GM23338 (cell line): ENCODE data around the gene ANO7. TPM values are rescaled to one million over a fixed set of nuclear protein-coding genes. Genes with fewer than 3 reads are reported as not detected.

Experiments used
- ATAC-seq: fragments of 200-7000 bp; cut with Tn5 transposase; 3 replicates; pipeline ENCODE4 v1.9.1; 2020
- DNase-seq: peaks from one replicate; pipeline ENCODE4 v3.0.0-alpha.2; 2015; ENCODE audit warnings: low spot score
- H2AFZ ChIP-seq: fragments of 200-600 bp; sonication (generic); 2 replicates; pipeline ENCODE4 v1.8.0; 2016; ENCODE audit warnings: antibody characterized with exemption, mild to moderate bottlenecking, moderate library complexity
- H3F3A ChIP-seq: fragments of 200-600 bp; sonication (generic); replicated peaks from 2 replicates; pipeline ENCODE4 v1.8.0; 2017; ENCODE audit warnings: antibody characterized with exemption, mixed run types, low read depth
- H3K27ac ChIP-seq: fragments of 200-600 bp; sonication (generic); 2 replicates; pipeline ENCODE4 v1.6.1; 2016; ENCODE audit warnings: low read depth
- H3K27me3 ChIP-seq: fragments of 200-600 bp; sonication (generic); 2 replicates; pipeline ENCODE4 v1.8.0; 2016; ENCODE audit warnings: mild to moderate bottlenecking, mixed run types, moderate library complexity; ENCODE audit not compliant: insufficient read depth
- H3K36me3 ChIP-seq: fragments of 200-600 bp; sonication (generic); 2 replicates; pipeline ENCODE4 v1.8.0; 2016; ENCODE audit warnings: mild to moderate bottlenecking; ENCODE audit not compliant: insufficient read depth
- H3K4me1 ChIP-seq: fragments of 200-600 bp; sonication (generic); 2 replicates; pipeline ENCODE4 v1.8.0; 2016; ENCODE audit warnings: mild to moderate bottlenecking, moderate library complexity; ENCODE audit not compliant: insufficient read depth
- H3K4me2 ChIP-seq: fragments of 200-600 bp; sonication (generic); 2 replicates; pipeline ENCODE4 v1.7.1; 2017; ENCODE audit warnings: mixed run types
- H3K4me3 ChIP-seq: fragments of 200-600 bp; sonication (generic); 2 replicates; pipeline ENCODE4 v1.6.1; 2016; ENCODE audit warnings: mixed run types
- H3K79me2 ChIP-seq: fragments of 200-600 bp; sonication (generic); replicated peaks from 2 replicates; pipeline ENCODE4 v1.8.0; 2017; ENCODE audit warnings: mild to moderate bottlenecking; ENCODE audit not compliant: insufficient read depth
- H3K9me2 ChIP-seq: fragments of 200-600 bp; sonication (generic); 2 replicates; pipeline ENCODE4 v1.8.0; 2017; ENCODE audit not compliant: insufficient read depth
- H4K20me1 ChIP-seq: fragments of 200-600 bp; sonication (generic); replicated peaks from 2 replicates; pipeline ENCODE4 v1.8.0; 2017; ENCODE audit warnings: mild to moderate bottlenecking; ENCODE audit not compliant: insufficient read depth
- H3K27ac Mint-ChIP-seq: 2 replicates; pipeline ENCODE4 v1.8.0; 2020; ENCODE audit warnings: inconsistent platforms, mild to moderate bottlenecking, moderate library complexity, mixed read lengths
- H3K27me3 Mint-ChIP-seq: 3 replicates; pipeline ENCODE4 v1.8.0; 2022; ENCODE audit warnings: low read depth, mild to moderate bottlenecking, moderate library complexity, mixed read lengths, inconsistent platforms; ENCODE audit not compliant: insufficient read depth, poor library complexity
- H3K36me3 Mint-ChIP-seq: 3 replicates; pipeline ENCODE4 v1.8.0; 2021; ENCODE audit warnings: low read depth, mild to moderate bottlenecking, inconsistent platforms, moderate library complexity, mixed read lengths
- H3K4me1 Mint-ChIP-seq: 3 replicates; pipeline ENCODE4 v1.8.0; 2020; ENCODE audit warnings: mild to moderate bottlenecking, inconsistent platforms, mixed read lengths
- H3K4me3 Mint-ChIP-seq: 3 replicates; pipeline ENCODE4 v1.8.0; 2021; ENCODE audit warnings: moderate library complexity, mild to moderate bottlenecking, inconsistent platforms, mixed read lengths
- H3K9me3 Mint-ChIP-seq: 3 replicates; pipeline ENCODE4 v1.8.0; 2020; ENCODE audit warnings: moderate library complexity, mild to moderate bottlenecking, inconsistent platforms, mixed read lengths
- CREB1 ChIP-seq: fragments of 250-450 bp; sonication (Bioruptor Pico); IDR thresholded peaks from 2 replicates; pipeline ENCODE4 v1.5.0; 2020; ENCODE audit warnings: low read depth, mild to moderate bottlenecking, moderate library complexity
- EZH2 ChIP-seq: fragments of 200-600 bp; sonication (generic); IDR thresholded peaks from one replicate; pipeline ENCODE4 v1.8.0; 2017; ENCODE audit warnings: antibody characterized with exemption, mild to moderate bottlenecking, low read depth; ENCODE audit not compliant: unreplicated experiment
- EZH2phosphoT487 ChIP-seq: fragments of 200-600 bp; sonication (generic); IDR thresholded peaks from one replicate; pipeline ENCODE4 v1.8.1; 2018; ENCODE audit warnings: antibody characterized with exemption; ENCODE audit not compliant: unreplicated experiment
- JUNB ChIP-seq: IDR thresholded peaks from one replicate; pipeline ENCODE4 v1.6.1; 2016; ENCODE audit warnings: antibody characterized with exemption; ENCODE audit not compliant: unreplicated experiment
- NANOG ChIP-seq: IDR thresholded peaks from 2 replicates; pipeline ENCODE4 v1.6.1; 2016; ENCODE audit warnings: antibody characterized with exemption, borderline replicate concordance
- POLR2AphosphoS5 ChIP-seq: IDR thresholded peaks from 2 replicates; pipeline ENCODE4 v1.6.1; 2016; ENCODE audit warnings: antibody characterized with exemption, low read depth
- STAT1 ChIP-seq: IDR thresholded peaks from one replicate; pipeline ENCODE4 v1.6.1; 2016; ENCODE audit warnings: antibody characterized with exemption; ENCODE audit not compliant: unreplicated experiment
- ZNF114 ChIP-seq: fragments of 250-450 bp; sonication (Bioruptor Pico); IDR thresholded peaks from 2 replicates; pipeline ENCODE4 v1.5.0; 2020; ENCODE audit warnings: mild to moderate bottlenecking, moderate library complexity
- ZNF331 ChIP-seq: fragments of 250-450 bp; sonication (Bioruptor Pico); IDR thresholded peaks from 2 replicates; pipeline ENCODE4 v1.5.0; 2020; ENCODE audit warnings: low read depth, mild to moderate bottlenecking, moderate library complexity
- polyA plus RNA-seq: library from polyadenylated mRNA; unstranded; fragments of >200 nt; fragmentation: Nextera tagmentation; extraction: Ambion mirVana; gene quantifications from 2 replicates; pipeline ENCODE4 v1.2.1, GENCODE V29; 2016
- total RNA-seq: library from RNA; depleted of rRNA; stranded (reverse); fragments of >200 nt; shearing (Covaris generic); gene quantifications from 2 replicates; pipeline ENCODE4 v1.2.3, GENCODE V29; 2014
- TF ChIP-seq, protein P1 (sequence below): fragments of 250-450 bp; sonication (Bioruptor Pico); IDR thresholded peaks from 2 replicates; pipeline ENCODE4 v1.5.0; 2020; ENCODE audit warnings: mild to moderate bottlenecking, moderate library complexity
- TF ChIP-seq, protein P2 (sequence below), 2 experiments: fragments of 200-600 bp in 1 of 2; sonication (generic) in 1 of 2; conservative IDR thresholded peaks; 2 replicates each; pipeline versions ENCODE4 v1.5.1 to v1.6.1; 2016 to 2017; ENCODE audit warnings: antibody characterized with exemption in 2 of 2, low read depth in 2 of 2, mild to moderate bottlenecking in 2 of 2, moderate library complexity in 1 of 2
- TF ChIP-seq, protein P3 (sequence below): IDR thresholded peaks from 2 replicates; pipeline ENCODE4 v1.6.1; 2016; ENCODE audit warnings: antibody characterized with exemption
- TF ChIP-seq, protein P4 (sequence below): IDR thresholded peaks from one replicate; pipeline ENCODE4 v1.6.1; 2018; ENCODE audit warnings: antibody characterized with exemption; ENCODE audit not compliant: unreplicated experiment

Gene ANO7
- total and polyA plus RNA-seq, 2 experiments from 2014 or later = 3.6 to 5.1 TPM

DNA sequence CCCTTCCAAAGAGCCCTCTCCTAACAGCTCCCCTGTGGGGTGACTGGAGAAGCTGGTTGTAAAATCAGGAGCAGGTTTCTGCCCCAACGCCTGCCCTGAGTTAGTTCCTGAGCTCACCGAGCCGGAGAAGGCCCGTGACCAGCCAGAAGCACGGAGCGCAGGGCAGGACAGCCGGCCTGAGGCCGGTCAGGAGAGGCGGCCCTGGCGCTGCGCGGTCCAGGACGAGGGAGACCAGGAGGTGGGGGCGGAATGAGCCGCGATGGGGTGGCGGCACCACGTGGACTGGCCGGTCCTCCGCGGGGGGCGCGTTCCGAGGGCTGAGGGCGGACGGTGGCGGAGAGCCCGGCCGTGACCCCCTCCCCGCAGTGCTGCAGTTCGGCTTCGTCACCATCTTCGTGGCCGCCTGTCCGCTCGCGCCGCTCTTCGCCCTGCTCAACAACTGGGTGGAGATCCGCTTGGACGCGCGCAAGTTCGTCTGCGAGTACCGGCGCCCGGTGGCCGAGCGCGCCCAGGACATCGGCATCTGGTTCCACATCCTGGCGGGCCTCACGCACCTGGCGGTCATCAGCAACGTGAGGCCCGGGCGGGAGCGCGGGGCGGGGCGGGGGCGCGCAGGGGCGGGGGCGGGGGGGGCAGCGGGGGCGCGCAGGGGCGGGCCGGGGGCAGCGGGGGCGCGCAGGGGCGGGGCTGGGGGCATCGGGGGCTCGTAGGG is 29.0 kb downstream of the ANO7 start:
- Mint-ChIP-seq H3K4me1 (peaks cover 24% of the 10 kb centered on the region), H3K4me3 (peak overlapping the region; percentile 81), H3K27me3 (peaks cover 20% of the 10 kb centered on the region), H3K27ac (peak overlapping the region; percentile 94), H3K36me3 (no peaks in the 10 kb centered on the region; the same call in 2 of the 3 replicates), H3K9me3 (no peaks in the 10 kb centered on the region)
- H3F3A ChIP-seq = peaks cover 5% of the 10 kb centered on the region; the same call in 1 of the 2 replicates
- peak; percentile 85 for DNase-seq
- peak overlapping the region; percentile 64 for H3K4me3 ChIP-seq
- peak overlapping the region; percentile 92 for H3K4me2 ChIP-seq
- ATAC-seq = peak; percentile 67
- H3K79me2 ChIP-seq = peaks cover 23% of the 10 kb centered on the region
- peaks cover 1% of the 10 kb centered on the region; the same call in 1 of the 2 replicates for H4K20me1 ChIP-seq
- peak overlapping the region; percentile 85; the same call in 1 of the 2 replicates for H3K27ac ChIP-seq
- H2AFZ ChIP-seq = peak overlapping the region; percentile 84
- H3K27me3 ChIP-seq = no peaks in the 10 kb centered on the region
- H3K36me3 ChIP-seq = no peaks in the 10 kb centered on the region
- no peaks in the 10 kb centered on the region for H3K9me2 ChIP-seq
- peaks cover 19% of the 10 kb centered on the region for H3K4me1 ChIP-seq
- TF ChIP-seq CREB1 = no peak
- TF ChIP-seq, protein P1, sequence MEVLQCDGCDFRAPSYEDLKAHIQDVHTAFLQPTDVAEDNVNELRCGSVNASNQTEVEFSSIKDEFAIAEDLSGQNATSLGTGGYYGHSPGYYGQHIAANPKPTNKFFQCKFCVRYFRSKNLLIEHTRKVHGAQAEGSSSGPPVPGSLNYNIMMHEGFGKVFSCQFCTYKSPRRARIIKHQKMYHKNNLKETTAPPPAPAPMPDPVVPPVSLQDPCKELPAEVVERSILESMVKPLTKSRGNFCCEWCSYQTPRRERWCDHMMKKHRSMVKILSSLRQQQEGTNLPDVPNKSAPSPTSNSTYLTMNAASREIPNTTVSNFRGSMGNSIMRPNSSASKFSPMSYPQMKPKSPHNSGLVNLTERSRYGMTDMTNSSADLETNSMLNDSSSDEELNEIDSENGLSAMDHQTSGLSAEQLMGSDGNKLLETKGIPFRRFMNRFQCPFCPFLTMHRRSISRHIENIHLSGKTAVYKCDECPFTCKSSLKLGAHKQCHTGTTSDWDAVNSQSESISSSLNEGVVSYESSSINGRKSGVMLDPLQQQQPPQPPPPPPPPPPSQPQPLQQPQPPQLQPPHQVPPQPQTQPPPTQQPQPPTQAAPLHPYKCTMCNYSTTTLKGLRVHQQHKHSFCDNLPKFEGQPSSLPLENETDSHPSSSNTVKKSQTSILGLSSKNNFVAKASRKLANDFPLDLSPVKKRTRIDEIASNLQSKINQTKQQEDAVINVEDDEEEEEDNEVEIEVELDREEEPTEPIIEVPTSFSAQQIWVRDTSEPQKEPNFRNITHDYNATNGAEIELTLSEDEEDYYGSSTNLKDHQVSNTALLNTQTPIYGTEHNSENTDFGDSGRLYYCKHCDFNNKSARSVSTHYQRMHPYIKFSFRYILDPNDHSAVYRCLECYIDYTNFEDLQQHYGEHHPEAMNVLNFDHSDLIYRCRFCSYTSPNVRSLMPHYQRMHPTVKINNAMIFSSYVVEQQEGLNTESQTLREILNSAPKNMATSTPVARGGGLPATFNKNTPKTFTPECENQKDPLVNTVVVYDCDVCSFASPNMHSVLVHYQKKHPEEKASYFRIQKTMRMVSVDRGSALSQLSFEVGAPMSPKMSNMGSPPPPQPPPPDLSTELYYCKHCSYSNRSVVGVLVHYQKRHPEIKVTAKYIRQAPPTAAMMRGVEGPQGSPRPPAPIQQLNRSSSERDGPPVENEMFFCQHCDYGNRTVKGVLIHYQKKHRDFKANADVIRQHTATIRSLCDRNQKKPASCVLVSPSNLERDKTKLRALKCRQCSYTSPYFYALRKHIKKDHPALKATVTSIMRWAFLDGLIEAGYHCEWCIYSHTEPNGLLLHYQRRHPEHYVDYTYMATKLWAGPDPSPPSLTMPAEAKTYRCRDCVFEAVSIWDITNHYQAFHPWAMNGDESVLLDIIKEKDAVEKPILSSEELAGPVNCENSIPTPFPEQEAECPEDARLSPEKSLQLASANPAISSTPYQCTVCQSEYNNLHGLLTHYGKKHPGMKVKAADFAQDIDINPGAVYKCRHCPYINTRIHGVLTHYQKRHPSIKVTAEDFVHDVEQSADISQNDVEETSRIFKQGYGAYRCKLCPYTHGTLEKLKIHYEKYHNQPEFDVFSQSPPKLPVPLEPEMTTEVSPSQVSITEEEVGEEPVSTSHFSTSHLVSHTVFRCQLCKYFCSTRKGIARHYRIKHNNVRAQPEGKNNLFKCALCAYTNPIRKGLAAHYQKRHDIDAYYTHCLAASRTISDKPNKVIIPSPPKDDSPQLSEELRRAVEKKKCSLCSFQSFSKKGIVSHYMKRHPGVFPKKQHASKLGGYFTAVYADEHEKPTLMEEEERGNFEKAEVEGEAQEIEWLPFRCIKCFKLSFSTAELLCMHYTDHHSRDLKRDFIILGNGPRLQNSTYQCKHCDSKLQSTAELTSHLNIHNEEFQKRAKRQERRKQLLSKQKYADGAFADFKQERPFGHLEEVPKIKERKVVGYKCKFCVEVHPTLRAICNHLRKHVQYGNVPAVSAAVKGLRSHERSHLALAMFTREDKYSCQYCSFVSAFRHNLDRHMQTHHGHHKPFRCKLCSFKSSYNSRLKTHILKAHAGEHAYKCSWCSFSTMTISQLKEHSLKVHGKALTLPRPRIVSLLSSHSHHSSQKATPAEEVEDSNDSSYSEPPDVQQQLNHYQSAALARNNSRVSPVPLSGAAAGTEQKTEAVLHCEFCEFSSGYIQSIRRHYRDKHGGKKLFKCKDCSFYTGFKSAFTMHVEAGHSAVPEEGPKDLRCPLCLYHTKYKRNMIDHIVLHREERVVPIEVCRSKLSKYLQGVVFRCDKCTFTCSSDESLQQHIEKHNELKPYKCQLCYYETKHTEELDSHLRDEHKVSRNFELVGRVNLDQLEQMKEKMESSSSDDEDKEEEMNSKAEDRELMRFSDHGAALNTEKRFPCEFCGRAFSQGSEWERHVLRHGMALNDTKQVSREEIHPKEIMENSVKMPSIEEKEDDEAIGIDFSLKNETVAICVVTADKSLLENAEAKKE (CRISPR knock-in tag) = no peak
- no peak for TF ChIP-seq EZH2phosphoT487
- TF ChIP-seq ZNF331 (CRISPR knock-in tag) = no peak
- TF ChIP-seq, protein P2, sequence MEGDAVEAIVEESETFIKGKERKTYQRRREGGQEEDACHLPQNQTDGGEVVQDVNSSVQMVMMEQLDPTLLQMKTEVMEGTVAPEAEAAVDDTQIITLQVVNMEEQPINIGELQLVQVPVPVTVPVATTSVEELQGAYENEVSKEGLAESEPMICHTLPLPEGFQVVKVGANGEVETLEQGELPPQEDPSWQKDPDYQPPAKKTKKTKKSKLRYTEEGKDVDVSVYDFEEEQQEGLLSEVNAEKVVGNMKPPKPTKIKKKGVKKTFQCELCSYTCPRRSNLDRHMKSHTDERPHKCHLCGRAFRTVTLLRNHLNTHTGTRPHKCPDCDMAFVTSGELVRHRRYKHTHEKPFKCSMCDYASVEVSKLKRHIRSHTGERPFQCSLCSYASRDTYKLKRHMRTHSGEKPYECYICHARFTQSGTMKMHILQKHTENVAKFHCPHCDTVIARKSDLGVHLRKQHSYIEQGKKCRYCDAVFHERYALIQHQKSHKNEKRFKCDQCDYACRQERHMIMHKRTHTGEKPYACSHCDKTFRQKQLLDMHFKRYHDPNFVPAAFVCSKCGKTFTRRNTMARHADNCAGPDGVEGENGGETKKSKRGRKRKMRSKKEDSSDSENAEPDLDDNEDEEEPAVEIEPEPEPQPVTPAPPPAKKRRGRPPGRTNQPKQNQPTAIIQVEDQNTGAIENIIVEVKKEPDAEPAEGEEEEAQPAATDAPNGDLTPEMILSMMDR (conservative IDR thresholded peaks at IDR 0.05; ENCODE audit: low read depth in 2 of 2) = no peak
- TF ChIP-seq POLR2AphosphoS5 = no peak; the same call in 1 of the 2 replicates
- TF ChIP-seq ZNF114 (CRISPR knock-in tag) = no peak
- TF ChIP-seq, protein P3, sequence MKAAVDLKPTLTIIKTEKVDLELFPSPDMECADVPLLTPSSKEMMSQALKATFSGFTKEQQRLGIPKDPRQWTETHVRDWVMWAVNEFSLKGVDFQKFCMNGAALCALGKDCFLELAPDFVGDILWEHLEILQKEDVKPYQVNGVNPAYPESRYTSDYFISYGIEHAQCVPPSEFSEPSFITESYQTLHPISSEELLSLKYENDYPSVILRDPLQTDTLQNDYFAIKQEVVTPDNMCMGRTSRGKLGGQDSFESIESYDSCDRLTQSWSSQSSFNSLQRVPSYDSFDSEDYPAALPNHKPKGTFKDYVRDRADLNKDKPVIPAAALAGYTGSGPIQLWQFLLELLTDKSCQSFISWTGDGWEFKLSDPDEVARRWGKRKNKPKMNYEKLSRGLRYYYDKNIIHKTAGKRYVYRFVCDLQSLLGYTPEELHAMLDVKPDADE = no peak
- no peak for TF ChIP-seq EZH2
- no peak for TF ChIP-seq JUNB
- TF ChIP-seq STAT1 = no peak
- TF ChIP-seq, protein P4, sequence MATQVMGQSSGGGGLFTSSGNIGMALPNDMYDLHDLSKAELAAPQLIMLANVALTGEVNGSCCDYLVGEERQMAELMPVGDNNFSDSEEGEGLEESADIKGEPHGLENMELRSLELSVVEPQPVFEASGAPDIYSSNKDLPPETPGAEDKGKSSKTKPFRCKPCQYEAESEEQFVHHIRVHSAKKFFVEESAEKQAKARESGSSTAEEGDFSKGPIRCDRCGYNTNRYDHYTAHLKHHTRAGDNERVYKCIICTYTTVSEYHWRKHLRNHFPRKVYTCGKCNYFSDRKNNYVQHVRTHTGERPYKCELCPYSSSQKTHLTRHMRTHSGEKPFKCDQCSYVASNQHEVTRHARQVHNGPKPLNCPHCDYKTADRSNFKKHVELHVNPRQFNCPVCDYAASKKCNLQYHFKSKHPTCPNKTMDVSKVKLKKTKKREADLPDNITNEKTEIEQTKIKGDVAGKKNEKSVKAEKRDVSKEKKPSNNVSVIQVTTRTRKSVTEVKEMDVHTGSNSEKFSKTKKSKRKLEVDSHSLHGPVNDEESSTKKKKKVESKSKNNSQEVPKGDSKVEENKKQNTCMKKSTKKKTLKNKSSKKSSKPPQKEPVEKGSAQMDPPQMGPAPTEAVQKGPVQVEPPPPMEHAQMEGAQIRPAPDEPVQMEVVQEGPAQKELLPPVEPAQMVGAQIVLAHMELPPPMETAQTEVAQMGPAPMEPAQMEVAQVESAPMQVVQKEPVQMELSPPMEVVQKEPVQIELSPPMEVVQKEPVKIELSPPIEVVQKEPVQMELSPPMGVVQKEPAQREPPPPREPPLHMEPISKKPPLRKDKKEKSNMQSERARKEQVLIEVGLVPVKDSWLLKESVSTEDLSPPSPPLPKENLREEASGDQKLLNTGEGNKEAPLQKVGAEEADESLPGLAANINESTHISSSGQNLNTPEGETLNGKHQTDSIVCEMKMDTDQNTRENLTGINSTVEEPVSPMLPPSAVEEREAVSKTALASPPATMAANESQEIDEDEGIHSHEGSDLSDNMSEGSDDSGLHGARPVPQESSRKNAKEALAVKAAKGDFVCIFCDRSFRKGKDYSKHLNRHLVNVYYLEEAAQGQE = no peak
- no peak for TF ChIP-seq NANOG
